Mammary epithelial cell (primary cell): ENCODE data around the gene ACADL.

ENCODE experiments used
- EZH2 ChIP-seq: IDR thresholded peaks from 2 replicates; pipeline ENCODE4 v1.6.1; 2012; ENCODE audit warnings: low read length, inconsistent platforms, borderline replicate concordance
- TF ChIP-seq, protein P1 (sequence below), 2 donors: IDR thresholded peaks in 1 of 2; conservative IDR thresholded peaks in 1 of 2; 2 replicates each; pipeline ENCODE4 v1.5.1; 2011 to 2012; ENCODE audit warnings: inconsistent platforms in 2 of 2, low read length in 2 of 2, mild to moderate bottlenecking in 2 of 2, control low read depth in 1 of 2, low read depth in 1 of 2; ENCODE audit not compliant: insufficient read depth in 1 of 2; ENCODE audit errors: extremely low read depth in 1 of 2

GRCh38 chr2:210215120-210215519 is 10.1 kb downstream of the ACADL start:
- TF ChIP-seq, protein P1, sequence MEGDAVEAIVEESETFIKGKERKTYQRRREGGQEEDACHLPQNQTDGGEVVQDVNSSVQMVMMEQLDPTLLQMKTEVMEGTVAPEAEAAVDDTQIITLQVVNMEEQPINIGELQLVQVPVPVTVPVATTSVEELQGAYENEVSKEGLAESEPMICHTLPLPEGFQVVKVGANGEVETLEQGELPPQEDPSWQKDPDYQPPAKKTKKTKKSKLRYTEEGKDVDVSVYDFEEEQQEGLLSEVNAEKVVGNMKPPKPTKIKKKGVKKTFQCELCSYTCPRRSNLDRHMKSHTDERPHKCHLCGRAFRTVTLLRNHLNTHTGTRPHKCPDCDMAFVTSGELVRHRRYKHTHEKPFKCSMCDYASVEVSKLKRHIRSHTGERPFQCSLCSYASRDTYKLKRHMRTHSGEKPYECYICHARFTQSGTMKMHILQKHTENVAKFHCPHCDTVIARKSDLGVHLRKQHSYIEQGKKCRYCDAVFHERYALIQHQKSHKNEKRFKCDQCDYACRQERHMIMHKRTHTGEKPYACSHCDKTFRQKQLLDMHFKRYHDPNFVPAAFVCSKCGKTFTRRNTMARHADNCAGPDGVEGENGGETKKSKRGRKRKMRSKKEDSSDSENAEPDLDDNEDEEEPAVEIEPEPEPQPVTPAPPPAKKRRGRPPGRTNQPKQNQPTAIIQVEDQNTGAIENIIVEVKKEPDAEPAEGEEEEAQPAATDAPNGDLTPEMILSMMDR (conservative IDR thresholded peaks at IDR 0.05 in 1 of 2, IDR thresholded peaks at IDR 0.05 in 1 of 2; ENCODE audit: extremely low read depth in 1 of 2, insufficient read depth in 1 of 2, low read depth in 1 of 2, low read length in 2 of 2) = no peak
- TF ChIP-seq EZH2 = no peak
